ENCODE results near the gene KCNMA1.

DNA sequence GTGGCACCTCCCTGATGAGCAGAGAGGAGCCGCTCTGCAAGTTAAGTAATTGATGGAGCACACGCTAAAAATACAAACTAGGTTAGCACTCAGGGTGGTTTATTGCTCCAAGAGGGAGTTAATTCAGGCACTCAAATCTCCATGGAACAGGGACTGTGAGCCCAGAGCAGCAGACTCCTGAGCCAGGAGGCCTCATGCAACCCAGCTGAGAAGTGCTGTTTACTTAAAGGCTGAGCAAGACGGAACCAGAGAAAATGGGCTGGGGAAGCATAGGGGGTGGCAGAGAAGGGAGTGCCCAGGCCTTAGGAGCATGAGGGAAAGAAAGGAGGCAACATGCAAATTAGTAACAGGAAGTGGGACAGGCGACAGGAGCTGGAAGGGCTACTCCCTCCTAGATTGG is 174.1 kb downstream of the KCNMA1 start:
- TF ChIP-seq, protein P1, sequence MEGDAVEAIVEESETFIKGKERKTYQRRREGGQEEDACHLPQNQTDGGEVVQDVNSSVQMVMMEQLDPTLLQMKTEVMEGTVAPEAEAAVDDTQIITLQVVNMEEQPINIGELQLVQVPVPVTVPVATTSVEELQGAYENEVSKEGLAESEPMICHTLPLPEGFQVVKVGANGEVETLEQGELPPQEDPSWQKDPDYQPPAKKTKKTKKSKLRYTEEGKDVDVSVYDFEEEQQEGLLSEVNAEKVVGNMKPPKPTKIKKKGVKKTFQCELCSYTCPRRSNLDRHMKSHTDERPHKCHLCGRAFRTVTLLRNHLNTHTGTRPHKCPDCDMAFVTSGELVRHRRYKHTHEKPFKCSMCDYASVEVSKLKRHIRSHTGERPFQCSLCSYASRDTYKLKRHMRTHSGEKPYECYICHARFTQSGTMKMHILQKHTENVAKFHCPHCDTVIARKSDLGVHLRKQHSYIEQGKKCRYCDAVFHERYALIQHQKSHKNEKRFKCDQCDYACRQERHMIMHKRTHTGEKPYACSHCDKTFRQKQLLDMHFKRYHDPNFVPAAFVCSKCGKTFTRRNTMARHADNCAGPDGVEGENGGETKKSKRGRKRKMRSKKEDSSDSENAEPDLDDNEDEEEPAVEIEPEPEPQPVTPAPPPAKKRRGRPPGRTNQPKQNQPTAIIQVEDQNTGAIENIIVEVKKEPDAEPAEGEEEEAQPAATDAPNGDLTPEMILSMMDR (IDR thresholded peaks at IDR 0.05 in 4 of 5, conservative IDR thresholded peaks at IDR 0.05 in 1 of 5): no peak
- TF ChIP-seq POLR2A (IDR thresholded peaks at IDR 0.05): no peak
